CD8-positive, alpha-beta memory T cell (primary cell): Measurements from ENCODE around the gene SPRR1A. TPM values are rescaled to one million over a fixed set of nuclear protein-coding genes. Genes with fewer than 3 reads are reported as not detected.

ENCODE experiments used
- CTCF ChIA-PET: fragments of 350-600 bp; sonication (Branson Sonifier 250); formaldehyde crosslinking; loops from one replicate; lab custom pipeline; 2021; ENCODE audit warnings: antibody characterized with exemption; lab: Charles Lee
- POLR2A ChIA-PET: fragments of 350-600 bp; sonication (Branson Sonifier 250); formaldehyde crosslinking; loops from one replicate; lab custom pipeline; 2021; ENCODE audit warnings: antibody characterized with exemption; lab: Charles Lee
- DNase-seq, 5 donors: peaks; one replicate each; pipeline versions ENCODE4 v3.0.0 to v3.0.0-alpha.2; 2020 to 2022; ENCODE audit warnings: mixed read lengths in 1 of 5
- H3K27ac ChIP-seq: one replicate; pipeline ENCODE4 v1.7.0; 2013; ENCODE audit warnings: low read depth, mild to moderate bottlenecking, low read length, moderate library complexity
- H3K27me3 ChIP-seq: 2 replicates; pipeline ENCODE4 v1.7.0; 2013; ENCODE audit warnings: low read length, mild to moderate bottlenecking; ENCODE audit not compliant: insufficient read depth, poor library complexity, severe bottlenecking
- H3K36me3 ChIP-seq: 2 replicates; pipeline ENCODE4 v1.7.0; 2013; ENCODE audit warnings: mild to moderate bottlenecking, low read length, moderate library complexity; ENCODE audit not compliant: insufficient read depth
- H3K4me1 ChIP-seq: 2 replicates; pipeline ENCODE4 v1.7.0; 2013; ENCODE audit warnings: mild to moderate bottlenecking, low read length, moderate library complexity; ENCODE audit not compliant: insufficient read depth
- H3K4me3 ChIP-seq: 2 replicates; pipeline ENCODE4 v1.7.0; 2013; ENCODE audit warnings: mild to moderate bottlenecking, low read length
- H3K9me3 ChIP-seq: 2 replicates; pipeline ENCODE4 v1.7.0; 2013; ENCODE audit warnings: mild to moderate bottlenecking, low read length
- H3K27ac Mint-ChIP-seq, 8 donors: one replicate each; pipeline ENCODE4 v1.8.0; 2020 to 2021; ENCODE audit warnings: mixed read lengths in 8 of 8, mild to moderate bottlenecking in 6 of 8, inconsistent platforms in 3 of 8, moderate library complexity in 3 of 8
- H3K27me3 Mint-ChIP-seq, 2 donors: one replicate each; pipeline ENCODE4 v1.8.0; 2020 to 2021; ENCODE audit warnings: mixed read lengths in 2 of 2, mild to moderate bottlenecking in 1 of 2, moderate library complexity in 1 of 2
- H3K36me3 Mint-ChIP-seq, 3 donors: one replicate each; pipeline ENCODE4 v1.8.0; 2020 to 2021; ENCODE audit warnings: mixed read lengths in 3 of 3, inconsistent platforms in 1 of 3, mild to moderate bottlenecking in 1 of 3
- H3K4me1 Mint-ChIP-seq, 3 donors: one replicate each; pipeline ENCODE4 v1.8.0; 2020 to 2021; ENCODE audit warnings: mixed read lengths in 3 of 3, inconsistent platforms in 1 of 3, mild to moderate bottlenecking in 1 of 3
- H3K4me3 Mint-ChIP-seq, 7 donors: one replicate each; pipeline ENCODE4 v1.8.0; 2020 to 2021; ENCODE audit warnings: mixed read lengths in 7 of 7, mild to moderate bottlenecking in 6 of 7, moderate library complexity in 4 of 7, inconsistent platforms in 2 of 7
- H3K9me3 Mint-ChIP-seq, 5 donors: one replicate each; pipeline ENCODE4 v1.8.0; 2020 to 2022; ENCODE audit warnings: mixed read lengths in 5 of 5, mild to moderate bottlenecking in 3 of 5, moderate library complexity in 2 of 5, inconsistent platforms in 1 of 5
- polyA plus RNA-seq: library from polyadenylated mRNA; unstranded; fragments of 300-500 nt; fragmentation: Illumina TruSeq; gene quantifications from one replicate; pipeline ENCODE4 v1.2.3, GENCODE V29; 2021
- total RNA-seq, 2 experiments: library from RNA; stranded (reverse); gene quantifications; one replicate each; pipeline ENCODE4 v1.2.3, GENCODE V29; 2021

Gene SPRR1A
- total and polyA plus RNA-seq, 3 experiments from 2014 or later = not detected

- Mint-ChIP-seq H3K4me1 (no peaks in the 10 kb centered on the region), H3K4me3 (no peak overlapping the region), H3K36me3 (no peaks in the 10 kb centered on the region), H3K27me3 (peaks cover 10 to 34% of the 10 kb centered on the region in 2 donors), H3K27ac (no peak overlapping the region), H3K9me3 (peaks cover 0 to 4% (median 2%) of the 10 kb centered on the region in 5 donors)
- CTCF ChIA-PET = no interaction called here
- Histone ChIP-seq H3K9me3 (no peaks in the 10 kb centered on the region), H3K27me3 (no peaks in the 10 kb centered on the region), H3K4me1 (no peaks in the 10 kb centered on the region), H3K36me3 (no peaks in the 10 kb centered on the region), H3K4me3 (no peak overlapping the region), H3K27ac (no peak overlapping the region)
- DNase-seq = no peak
- POLR2A ChIA-PET = no interaction called here
Observed at GRCh38 chr1:153023109-153023508, 39.2 kb downstream of the SPRR1A start.

GRCh38 chr1:153024413-153024812, 40.5 kb downstream of the SPRR1A start:
- POLR2A ChIA-PET = no interaction called here
- H3K9me3 Mint-ChIP-seq = peaks cover 0 to 4% (median 1%) of the 10 kb centered on the region in 5 donors
- H3K4me3 ChIP-seq = no peak overlapping the region

GRCh38 chr1:153025797-153026196, 41.9 kb downstream of the SPRR1A start:
- Histone ChIP-seq H3K27ac (no peak overlapping the region), H3K27me3 (no peaks in the 10 kb centered on the region), H3K36me3 (no peaks in the 10 kb centered on the region), H3K9me3 (no peaks in the 10 kb centered on the region), H3K4me1 (no peaks in the 10 kb centered on the region), H3K4me3 (no peak overlapping the region)
- Mint-ChIP-seq H3K27me3 (peaks cover 19 to 23% of the 10 kb centered on the region in 2 donors), H3K4me3 (no peak overlapping the region), H3K9me3 (peaks cover 0 to 4% (median 1%) of the 10 kb centered on the region in 5 donors), H3K27ac (no peak overlapping the region), H3K4me1 (no peaks in the 10 kb centered on the region), H3K36me3 (no peaks in the 10 kb centered on the region)
- CTCF ChIA-PET = no interaction called here
- DNase-seq = no peak
- POLR2A ChIA-PET = no interaction called here

More at GRCh38 chr1:153024413-153024812, 40.5 kb downstream of the SPRR1A start:
- CTCF ChIA-PET = no interaction called here
- Histone ChIP-seq H3K9me3 (no peaks in the 10 kb centered on the region), H3K27ac (no peak overlapping the region), H3K4me1 (no peaks in the 10 kb centered on the region), H3K27me3 (no peaks in the 10 kb centered on the region), H3K36me3 (no peaks in the 10 kb centered on the region)
- peaks cover 13 to 32% of the 10 kb centered on the region in 2 donors for H3K27me3 Mint-ChIP-seq
- no peak overlapping the region for H3K27ac Mint-ChIP-seq
- DNase-seq = no peak
- H3K4me1 Mint-ChIP-seq = no peaks in the 10 kb centered on the region
- no peaks in the 10 kb centered on the region for H3K36me3 Mint-ChIP-seq
- H3K4me3 Mint-ChIP-seq = no peak overlapping the region

- H3K27me3 ChIP-seq = no peaks in the 10 kb centered on the region
- no peaks in the 10 kb centered on the region for H3K36me3 Mint-ChIP-seq
- no peak overlapping the region for H3K27ac Mint-ChIP-seq
- peaks cover 11 to 12% of the 10 kb centered on the region in 2 donors for H3K27me3 Mint-ChIP-seq
- H3K36me3 ChIP-seq = no peaks in the 10 kb centered on the region
- H3K4me3 Mint-ChIP-seq = no peak overlapping the region
- peaks cover 0 to 4% (median 1%) of the 10 kb centered on the region in 5 donors for H3K9me3 Mint-ChIP-seq
- H3K4me1 ChIP-seq = no peaks in the 10 kb centered on the region
- DNase-seq = no peak
- H3K4me3 ChIP-seq = no peak overlapping the region
- no peaks in the 10 kb centered on the region for H3K9me3 ChIP-seq
- H3K4me1 Mint-ChIP-seq = no peaks in the 10 kb centered on the region
- no peak overlapping the region for H3K27ac ChIP-seq
- POLR2A ChIA-PET = no interaction called here
- CTCF ChIA-PET = no interaction called here
Observed at GRCh38 chr1:153028766-153029165, 44.9 kb downstream of the SPRR1A start.

- no peaks in the 10 kb centered on the region for H3K4me1 ChIP-seq
- Mint-ChIP-seq H3K4me3 (no peak within 1 kb of the TSS), H3K4me1 (no peaks in the 10 kb centered on the region), H3K9me3 (peaks cover 0 to 2% (median 1%) of the 10 kb centered on the region in 5 donors), H3K27me3 (peaks cover 11 to 12% of the 10 kb centered on the region in 2 donors), H3K27ac (no peak within 1 kb of the TSS), H3K36me3 (no peaks in the 10 kb centered on the region)
- no peaks in the 10 kb centered on the region for H3K9me3 ChIP-seq
- ChIA-PET CTCF (no interaction called here), POLR2A (no interaction called here)
- no peak within 1 kb of the TSS for H3K27ac ChIP-seq
- H3K4me3 ChIP-seq = no peak within 1 kb of the TSS
- no peak for DNase-seq
- no peaks in the 10 kb centered on the region for H3K36me3 ChIP-seq
- H3K27me3 ChIP-seq = no peaks in the 10 kb centered on the region
Observed at GRCh38 chr1:153030895-153031294, 47.0 kb downstream of the SPRR1A start, which contains the start of gene SPRR1B. TSS of gene SPRR1B (plus strand) at chr1:153031203. CDS start at chr1:153032346, 1,143 bp downstream.

GRCh38 chr1:153032073-153032472, 48.2 kb downstream of the SPRR1A start:
- Histone ChIP-seq H3K27me3 (no peaks in the 10 kb centered on the region), H3K9me3 (no peaks in the 10 kb centered on the region), H3K27ac (no peak overlapping the region), H3K4me3 (no peak overlapping the region), H3K36me3 (no peaks in the 10 kb centered on the region), H3K4me1 (no peaks in the 10 kb centered on the region)
- Mint-ChIP-seq H3K4me3 (no peak overlapping the region), H3K36me3 (no peaks in the 10 kb centered on the region), H3K27me3 (peaks cover 12 to 14% of the 10 kb centered on the region in 2 donors), H3K9me3 (peaks cover 0 to 2% (median 0%) of the 10 kb centered on the region in 5 donors), H3K4me1 (no peaks in the 10 kb centered on the region), H3K27ac (no peak overlapping the region)
- POLR2A ChIA-PET = no interaction called here
- no peak for DNase-seq
- CTCF ChIA-PET = no interaction called here

- POLR2A ChIA-PET = no interaction called here
Observed at GRCh38 chr1:153032677-153033308, 48.9 kb downstream of the SPRR1A start.

GRCh38 chr1:153035211-153035610, 51.3 kb downstream of the SPRR1A start:
- Mint-ChIP-seq H3K27me3 (peaks cover 12 to 21% of the 10 kb centered on the region in 2 donors), H3K4me1 (no peaks in the 10 kb centered on the region), H3K9me3 (peaks cover 0 to 2% (median 0%) of the 10 kb centered on the region in 5 donors), H3K36me3 (no peaks in the 10 kb centered on the region), H3K4me3 (no peak overlapping the region), H3K27ac (no peak overlapping the region)
- H3K9me3 ChIP-seq = no peaks in the 10 kb centered on the region
- no peaks in the 10 kb centered on the region for H3K36me3 ChIP-seq
- CTCF ChIA-PET = no interaction called here
- H3K27ac ChIP-seq = no peak overlapping the region
- POLR2A ChIA-PET = no interaction called here
- H3K4me3 ChIP-seq = no peak overlapping the region
- DNase-seq = no peak
- H3K27me3 ChIP-seq = no peaks in the 10 kb centered on the region
- H3K4me1 ChIP-seq = no peaks in the 10 kb centered on the region

More at GRCh38 chr1:153032677-153033308, 48.9 kb downstream of the SPRR1A start:
- Histone ChIP-seq H3K27ac (no peak overlapping the region), H3K9me3 (no peaks in the 10 kb centered on the region), H3K4me1 (no peaks in the 10 kb centered on the region), H3K36me3 (no peaks in the 10 kb centered on the region), H3K4me3 (no peak overlapping the region), H3K27me3 (no peaks in the 10 kb centered on the region)
- Mint-ChIP-seq H3K27me3 (peaks cover 15% of the 10 kb centered on the region in 2 donors), H3K4me1 (no peaks in the 10 kb centered on the region), H3K4me3 (no peak overlapping the region), H3K27ac (no peak overlapping the region), H3K9me3 (peaks cover 0 to 2% (median 0%) of the 10 kb centered on the region in 5 donors), H3K36me3 (no peaks in the 10 kb centered on the region)
- no peak for DNase-seq
- CTCF ChIA-PET = no interaction called here
